HG03159 (cell line): ENCODE measurements around the gene B2M.
"Not testable (repeated sequence)": the region's sequence is repeated elsewhere in the genome, so short reads cannot be mapped to it uniquely, and the experiment has no call there.

Experiments
- ATAC-seq: cut with Tn5 transposase; IDR thresholded peaks from one replicate; pipeline ENCODE4 v1.9.1; 2021; ENCODE audit warnings: mild to moderate bottlenecking, moderate library complexity; ENCODE audit not compliant: unreplicated experiment

B2M gene

GRCh38 chr15:44720460-44721176, 9.3 kb downstream of the B2M start:
- ATAC-seq: no peak

- ATAC-seq: no peak
These were observed 10.7 kb downstream of the B2M start for GRCh38 chr15:44722011-44722410.

GRCh38 chr15:44726136-44726535, 14.8 kb downstream of the B2M start:
- no peak for ATAC-seq

- peak; percentile 27 for ATAC-seq
These were observed 15.5 kb downstream of the B2M start for GRCh38 chr15:44726568-44727484.

- ATAC-seq: no peak
These were observed 16.3 kb downstream of the B2M start for GRCh38 chr15:44727485-44728231.

- not testable (repeated sequence) for ATAC-seq
These were observed 16.9 kb downstream of the B2M start for GRCh38 chr15:44728232-44728575.

GRCh38 chr15:44728576-44729407, 17.5 kb downstream of the B2M start:
- ATAC-seq: peak; percentile 66

- ATAC-seq: peak; percentile 4
These were observed 18.3 kb downstream of the B2M start for GRCh38 chr15:44729408-44730127.

- no peak for ATAC-seq
These were observed 23.6 kb downstream of the B2M start for GRCh38 chr15:44734839-44735481.

- no peak for ATAC-seq
These were observed 24.3 kb downstream of the B2M start for GRCh38 chr15:44735482-44736180.

GRCh38 chr15:44736181-44736765, 25.0 kb downstream of the B2M start, which contains the start of gene TRIM69:
Gene TRIM69 (plus strand): TSS chr15:44736528. CDS start chr15:44736705, 177 bp downstream.
- ATAC-seq: no peak

- no peak for ATAC-seq
These were observed 27.1 kb downstream of the B2M start for GRCh38 chr15:44738340-44738984.

- not testable (repeated sequence) for ATAC-seq
These were observed 28.0 kb downstream of the B2M start for GRCh38 chr15:44739222-44739847.

GRCh38 chr15:44743454-44743853, 32.1 kb downstream of the B2M start:
- ATAC-seq: not testable (repeated sequence)

- ATAC-seq: no peak
These were observed 42.0 kb downstream of the B2M start for GRCh38 chr15:44753345-44753744.

- ATAC-seq: no peak
These were observed 51.9 kb downstream of the B2M start for GRCh38 chr15:44763187-44763586.

- ATAC-seq: no peak
These were observed 52.5 kb downstream of the B2M start for GRCh38 chr15:44763848-44764247.
